ENCODE data around the gene PHF1. TPM values are rescaled to one million over a fixed set of nuclear protein-coding genes. Genes with fewer than 3 reads are reported as not detected.

The PHF1 gene
- total RNA-seq, 1 donor = 30.8 TPM

GRCh38 chr6:33433001-33433543 is 22.3 kb downstream of the PHF1 start:
- Histone ChIP-seq H3K4me1 (ENCODE audit: insufficient read depth, low read length) (peaks cover 11% of the 10 kb centered on the region), H3K36me3 (ENCODE audit: insufficient read depth, low read length) (peaks cover 36% of the 10 kb centered on the region), H3K79me2 (ENCODE audit: insufficient read depth, low read length) (peaks cover 41% of the 10 kb centered on the region), H3K27ac (ENCODE audit: low read depth, low read length) (no peak overlapping the region), H2AFZ (ENCODE audit: low read length) (no peak overlapping the region), H3K27me3 (ENCODE audit: insufficient read depth, low read length) (no peaks in the 10 kb centered on the region), H3K4me2 (ENCODE audit: insufficient read depth, low read length) (no peak overlapping the region), H3K4me3 (ENCODE audit: insufficient read depth, low read length) (no peak overlapping the region), H3K9me3 (ENCODE audit: low read depth, low read length) (no peaks in the 10 kb centered on the region), H4K20me1 (ENCODE audit: insufficient read depth, low read length) (peaks cover 40% of the 10 kb centered on the region)
- peak; percentile 73 for DNase-seq (ENCODE audit: insufficient read length, low spot score, missing footprints)
- no peak for TF ChIP-seq CTCF (IDR thresholded peaks at IDR 0.05; ENCODE audit: extremely low read depth, low read depth, low read length)

- Histone ChIP-seq H2AFZ (ENCODE audit: low read length) (no peak overlapping the region), H3K4me2 (ENCODE audit: insufficient read depth, low read length) (no peak overlapping the region), H3K36me3 (ENCODE audit: insufficient read depth, low read length) (peaks cover 42% of the 10 kb centered on the region), H3K79me2 (ENCODE audit: insufficient read depth, low read length) (peaks cover 35% of the 10 kb centered on the region), H3K27ac (ENCODE audit: low read depth, low read length) (no peak overlapping the region), H3K9me3 (ENCODE audit: low read depth, low read length) (no peaks in the 10 kb centered on the region), H3K27me3 (ENCODE audit: insufficient read depth, low read length) (no peaks in the 10 kb centered on the region), H3K4me1 (ENCODE audit: insufficient read depth, low read length) (peaks cover 8% of the 10 kb centered on the region), H4K20me1 (ENCODE audit: insufficient read depth, low read length) (peaks cover 35% of the 10 kb centered on the region), H3K4me3 (ENCODE audit: insufficient read depth, low read length) (no peak overlapping the region)
- no peak for TF ChIP-seq CTCF (IDR thresholded peaks at IDR 0.05; ENCODE audit: extremely low read depth, low read depth, low read length)
- DNase-seq (ENCODE audit: insufficient read length, low spot score, missing footprints) = no peak
These were observed 22.9 kb downstream of the PHF1 start for GRCh38 chr6:33433544-33434191.

GRCh38 chr6:33434961-33435360 is 24.1 kb downstream of the PHF1 start:
- Histone ChIP-seq H3K4me1 (ENCODE audit: insufficient read depth, low read length) (peaks cover 3% of the 10 kb centered on the region), H3K36me3 (ENCODE audit: insufficient read depth, low read length) (peaks cover 48% of the 10 kb centered on the region), H2AFZ (ENCODE audit: low read length) (no peak overlapping the region), H3K27ac (ENCODE audit: low read depth, low read length) (no peak overlapping the region), H3K4me2 (ENCODE audit: insufficient read depth, low read length) (no peak overlapping the region), H4K20me1 (ENCODE audit: insufficient read depth, low read length) (peaks cover 22% of the 10 kb centered on the region), H3K9me3 (ENCODE audit: low read depth, low read length) (no peaks in the 10 kb centered on the region), H3K79me2 (ENCODE audit: insufficient read depth, low read length) (peaks cover 22% of the 10 kb centered on the region), H3K27me3 (ENCODE audit: insufficient read depth, low read length) (no peaks in the 10 kb centered on the region), H3K4me3 (ENCODE audit: insufficient read depth, low read length) (no peak overlapping the region)
- TF ChIP-seq CTCF (IDR thresholded peaks at IDR 0.05; ENCODE audit: extremely low read depth, low read depth, low read length) = no peak
- DNase-seq (ENCODE audit: insufficient read length, low spot score, missing footprints) = no peak

- no peak overlapping the region for H2AFZ ChIP-seq (ENCODE audit: low read length)
- peaks cover 6% of the 10 kb centered on the region for H4K20me1 ChIP-seq (ENCODE audit: insufficient read depth, low read length)
- peaks cover 56% of the 10 kb centered on the region for H3K36me3 ChIP-seq (ENCODE audit: insufficient read depth, low read length)
- peaks cover 4% of the 10 kb centered on the region for H3K79me2 ChIP-seq (ENCODE audit: insufficient read depth, low read length)
- H3K4me1 ChIP-seq (ENCODE audit: insufficient read depth, low read length) = peaks cover 3% of the 10 kb centered on the region
- no peak overlapping the region for H3K4me2 ChIP-seq (ENCODE audit: insufficient read depth, low read length)
- no peaks in the 10 kb centered on the region for H3K27me3 ChIP-seq (ENCODE audit: insufficient read depth, low read length)
- no peak overlapping the region for H3K4me3 ChIP-seq (ENCODE audit: insufficient read depth, low read length)
- H3K9me3 ChIP-seq (ENCODE audit: low read depth, low read length) = no peaks in the 10 kb centered on the region
- H3K27ac ChIP-seq (ENCODE audit: low read depth, low read length) = no peak overlapping the region
- TF ChIP-seq CTCF (IDR thresholded peaks at IDR 0.05; ENCODE audit: extremely low read depth, low read depth, low read length) = no peak
- DNase-seq (ENCODE audit: insufficient read length, low spot score, missing footprints) = peak; percentile 36
These were observed 26.9 kb downstream of the PHF1 start for GRCh38 chr6:33437666-33438065.
